HG03135 (cell line): ENCODE measurements around the gene KLHL25.
"Not testable (repeated sequence)": the region's sequence is repeated elsewhere in the genome, so short reads cannot be mapped to it uniquely, and the experiment has no call there.

Experiments used
- ATAC-seq: cut with Tn5 transposase; IDR thresholded peaks from one replicate; pipeline ENCODE4 v1.9.1; 2021; ENCODE audit warnings: mild to moderate bottlenecking, moderate library complexity; ENCODE audit not compliant: unreplicated experiment

Gene KLHL25

GRCh38 chr15:85804481-85805170 is 9.9 kb upstream of the KLHL25 start:
- ATAC-seq, result no peak

DNA sequence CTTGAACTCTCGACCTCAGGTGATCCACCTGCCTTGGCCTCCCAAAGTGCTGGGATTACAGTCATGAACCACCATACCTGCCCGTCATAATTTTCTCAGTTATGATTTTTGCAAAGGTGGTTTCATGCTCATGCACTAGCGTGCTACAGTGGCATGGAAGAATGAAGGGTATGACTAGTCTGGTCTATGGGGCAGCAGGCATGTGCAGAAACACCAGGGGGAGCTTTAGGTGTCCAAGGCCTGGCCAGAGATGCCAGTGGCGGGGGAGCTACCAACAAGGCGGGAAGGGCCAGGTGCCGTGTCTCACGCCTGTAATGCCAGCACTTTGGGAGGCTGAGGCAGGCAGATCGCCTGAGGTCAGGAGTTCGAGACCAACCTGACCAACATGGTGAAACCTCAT is 7.9 kb upstream of the KLHL25 start:
- not testable (repeated sequence) for ATAC-seq

DNA sequence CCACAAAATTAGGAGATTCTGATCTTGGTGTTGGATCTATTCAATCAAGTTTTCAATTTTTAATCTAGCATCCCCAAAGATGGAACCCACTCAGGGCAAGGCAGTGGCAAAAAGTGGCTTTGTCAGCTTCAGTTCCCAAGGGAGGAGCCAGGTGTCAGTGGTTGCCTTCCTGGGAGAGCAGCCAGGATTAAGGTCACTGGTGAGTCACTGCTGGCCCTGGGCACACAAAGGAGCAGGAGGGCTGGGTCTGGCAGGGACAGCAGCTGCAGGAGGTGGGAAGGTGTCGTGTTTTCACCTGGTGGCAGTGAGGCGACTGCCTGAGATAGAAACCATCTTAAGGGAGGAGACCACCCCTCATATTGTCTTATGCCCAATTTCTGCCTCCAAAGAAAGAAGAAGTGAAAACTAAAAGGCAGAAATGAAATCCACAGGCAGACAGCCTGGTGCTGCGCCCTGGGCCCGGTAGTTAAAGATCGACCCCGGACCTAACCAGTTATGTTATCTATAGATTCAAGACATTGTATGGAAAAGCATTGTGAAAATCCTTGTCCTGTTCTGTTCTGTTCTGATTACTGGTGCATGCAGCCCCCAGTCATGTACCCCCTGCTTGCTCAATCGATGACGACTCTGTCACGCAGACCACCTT is 5.9 kb upstream of the KLHL25 start:
- ATAC-seq, result no peak

DNA sequence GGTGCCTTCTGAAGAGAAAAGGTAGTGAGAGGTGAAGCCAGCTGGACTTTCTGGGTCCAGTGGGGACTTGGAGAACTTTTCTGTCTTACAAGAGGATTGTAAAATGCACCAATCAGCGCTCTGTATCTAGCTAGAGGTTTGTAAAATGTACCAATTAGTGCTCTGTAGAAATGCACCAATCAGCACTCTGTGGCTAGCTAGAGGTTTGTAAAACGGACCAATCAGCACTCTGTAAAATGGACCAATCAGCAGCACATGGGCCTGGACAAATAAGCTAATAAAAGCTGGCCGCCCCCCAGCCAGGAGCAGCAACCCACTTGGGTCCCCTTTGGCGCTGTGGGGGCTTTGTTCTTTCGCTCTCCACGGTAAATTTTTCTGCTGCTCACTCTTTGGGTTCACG is 1.6 kb upstream of the KLHL25 start:
- not testable (repeated sequence) for ATAC-seq

- no peak for ATAC-seq
Measured at GRCh38 chr15:85795337-85796305, 896 bp upstream of the KLHL25 start.

- ATAC-seq, result peak; percentile 43
Measured at GRCh38 chr15:85793641-85794597, 806 bp downstream of the KLHL25 start.

GRCh38 chr15:85792912-85793590 is 1.7 kb downstream of the KLHL25 start:
- ATAC-seq, result no peak

GRCh38 chr15:85792102-85792731 is 2.5 kb downstream of the KLHL25 start:
- no peak for ATAC-seq

DNA sequence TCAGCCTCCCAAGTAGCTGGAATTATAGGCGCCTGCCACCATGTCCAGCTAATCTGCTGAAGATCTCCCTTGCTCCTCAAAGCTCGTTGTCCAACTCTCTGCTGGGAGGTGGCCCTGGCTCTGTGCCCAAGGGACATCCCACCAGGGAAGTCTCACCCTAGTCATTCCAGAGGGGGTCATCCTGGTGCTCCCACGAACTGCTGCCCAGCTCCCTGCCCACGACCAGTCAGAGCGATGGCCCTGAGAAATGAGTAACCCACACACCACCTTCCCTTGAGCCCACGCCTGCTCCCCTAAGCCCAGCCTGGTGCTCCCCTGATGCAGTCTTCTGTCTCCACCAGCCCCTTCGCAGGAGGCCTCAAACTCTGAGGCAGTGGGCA is 5.2 kb downstream of the KLHL25 start:
- ATAC-seq, result no peak

GRCh38 chr15:85788771-85789495 is 5.8 kb downstream of the KLHL25 start:
- no peak for ATAC-seq

GRCh38 chr15:85786781-85787114 is 8.0 kb downstream of the KLHL25 start:
- ATAC-seq, result no peak

- no peak for ATAC-seq
Measured at GRCh38 chr15:85785887-85786780, 8.6 kb downstream of the KLHL25 start.

- ATAC-seq, result no peak
Measured at GRCh38 chr15:85782064-85782463, 12.7 kb downstream of the KLHL25 start.

GRCh38 chr15:85781099-85781498 is 13.6 kb downstream of the KLHL25 start:
- no peak for ATAC-seq

DNA sequence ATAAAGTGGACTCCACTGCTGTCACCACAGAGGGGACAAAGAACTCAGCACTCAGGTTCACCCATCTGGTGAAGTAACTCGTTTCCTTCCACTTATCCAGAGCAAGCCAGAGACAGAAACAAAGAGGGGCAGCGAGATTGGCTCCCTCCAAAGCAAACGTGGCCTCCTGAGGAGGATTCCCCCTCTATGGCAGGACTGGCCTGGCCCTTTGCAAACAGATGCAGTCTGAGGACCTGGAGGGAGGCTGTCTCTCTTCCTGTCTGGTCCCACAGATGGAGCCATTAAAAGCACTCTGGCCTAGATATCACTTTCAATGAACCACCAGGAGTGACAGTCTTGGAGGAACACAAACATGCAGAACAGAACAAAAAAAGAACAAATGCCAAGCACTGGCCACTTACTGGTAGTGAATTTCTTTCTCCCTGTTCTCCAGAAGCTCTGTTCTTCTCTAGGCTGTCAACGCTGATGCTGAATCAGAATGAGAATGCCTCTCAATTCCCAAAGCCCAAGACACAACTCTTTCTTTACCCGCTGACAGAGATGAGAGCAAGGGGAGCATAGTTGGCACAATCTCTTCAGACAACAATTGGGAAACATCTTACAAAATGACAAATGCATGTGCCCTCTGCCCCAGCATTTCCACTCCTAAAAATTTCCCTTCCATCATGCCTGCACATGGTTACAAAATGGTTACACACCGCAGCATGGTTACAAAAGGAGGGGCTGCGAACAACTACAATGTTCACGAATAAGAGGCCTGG is 14.3 kb downstream of the KLHL25 start:
- no peak for ATAC-seq

DNA sequence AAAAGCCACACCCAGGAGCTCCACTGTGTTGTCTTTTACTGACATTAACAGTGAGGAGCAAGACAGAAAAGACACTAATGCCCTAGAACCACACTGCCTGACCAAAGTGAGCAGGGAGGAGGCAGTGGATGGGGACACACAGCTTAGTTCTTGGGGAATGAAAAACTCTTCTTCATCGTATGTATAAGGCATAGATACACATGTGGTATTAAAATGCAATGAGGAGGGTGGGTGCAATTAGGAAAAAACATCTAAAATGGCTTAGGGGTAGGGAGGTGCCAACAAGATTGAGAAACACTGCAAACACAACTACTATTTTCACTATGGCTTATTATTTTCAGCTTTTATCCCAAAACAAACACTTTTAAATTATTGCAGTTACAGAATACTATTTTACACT is 15.5 kb downstream of the KLHL25 start:
- ATAC-seq, result no peak

- ATAC-seq, result no peak
Measured at GRCh38 chr15:85778107-85778776, 16.5 kb downstream of the KLHL25 start.
